ENCODE results near the gene NCAN.

- TF ChIP-seq CTCF (IDR thresholded peaks at IDR 0.05; ENCODE audit: poor library complexity) (no peak), EZH2phosphoT487 (IDR thresholded peaks at IDR 0.05; ENCODE audit: low read depth, severe bottlenecking, unreplicated experiment) (no peak)
Measured at GRCh38 chr19:19226204-19226603, 14.4 kb downstream of the NCAN start.
